B cell (primary cell): ENCODE data around the gene TMEM208.

ENCODE experiments used
- CTCF ChIP-seq: fragments of 200-600 bp; IDR thresholded peaks from one replicate; pipeline ENCODE4 v1.8.0; 2022; ENCODE audit warnings: antibody characterized with exemption, mild to moderate bottlenecking
- EZH2 ChIP-seq: IDR thresholded peaks from 2 replicates; pipeline ENCODE4 v1.6.1; 2012; ENCODE audit warnings: borderline replicate concordance, low read depth, mild to moderate bottlenecking, moderate library complexity, low read length; ENCODE audit not compliant: insufficient read depth, poor library complexity, severe bottlenecking

GRCh38 chr16:67243481-67243880 is 16.6 kb downstream of the TMEM208 start:
- no peak for TF ChIP-seq CTCF
- TF ChIP-seq EZH2 = no peak
